Activated CD8-positive, alpha-beta T cell treated with anti-CD3 and anti-CD28 coated beads for 36 hours (primary cell): ENCODE data around the gene GXYLT2. TPM values are rescaled to one million over a fixed set of nuclear protein-coding genes. Genes with fewer than 3 reads are reported as not detected.
"Not testable (repeated sequence)": the region's sequence is repeated elsewhere in the genome, so short reads cannot be mapped to it uniquely, and the experiment has no call there.

Experiments
- ATAC-seq: fragments of 200-7000 bp; cut with Tn5 transposase; one replicate; pipeline ENCODE4 v1.10.0; 2021; ENCODE audit warnings: mild to moderate bottlenecking, moderate library complexity
- CTCF ChIA-PET: fragments of 350-600 bp; sonication (Branson Sonifier 250); formaldehyde crosslinking; loops from one replicate; lab custom pipeline; 2021; ENCODE audit warnings: antibody characterized with exemption; lab: Charles Lee
- POLR2A ChIA-PET: fragments of 350-600 bp; sonication (Branson Sonifier 250); formaldehyde crosslinking; loops from one replicate; lab custom pipeline; 2021; ENCODE audit warnings: antibody characterized with exemption; lab: Charles Lee
- DNase-seq: peaks from one replicate; pipeline ENCODE4 v3.0.0-alpha.2; 2020
- H3K27ac Mint-ChIP-seq: one replicate; pipeline ENCODE4 v1.8.0; 2021; ENCODE audit warnings: mild to moderate bottlenecking, mixed read lengths
- H3K27me3 Mint-ChIP-seq: one replicate; pipeline ENCODE4 v1.8.0; 2021; ENCODE audit warnings: mixed read lengths
- H3K36me3 Mint-ChIP-seq: one replicate; pipeline ENCODE4 v1.8.0; 2021; ENCODE audit warnings: low read depth, mixed read lengths
- H3K4me1 Mint-ChIP-seq: one replicate; pipeline ENCODE4 v1.8.0; 2021; ENCODE audit warnings: low read depth, mixed read lengths
- H3K4me3 Mint-ChIP-seq: one replicate; pipeline ENCODE4 v1.8.0; 2021; ENCODE audit warnings: mild to moderate bottlenecking, moderate library complexity, mixed read lengths
- H3K9me3 Mint-ChIP-seq: one replicate; pipeline ENCODE4 v1.8.0; 2021; ENCODE audit warnings: mixed read lengths
- intact Hi-C: fragments of 100-400 bp; cut with micrococcal nuclease; formaldehyde crosslinking; loops from one replicate; pipeline ENCODE4 v1.10.0; 2022
- total RNA-seq, 2 experiments: library from RNA; stranded (reverse); gene quantifications; one replicate each; pipeline ENCODE4 v1.2.3, GENCODE V29; 2021
- TF ChIP-seq, protein P1 (sequence below): fragments of 200-600 bp; IDR thresholded peaks from one replicate; pipeline ENCODE4 v1.8.0; 2022; ENCODE audit warnings: antibody characterized with exemption, mild to moderate bottlenecking

GXYLT2 gene
- total RNA-seq, 2 experiments from 2014 or later: 0.11 to 0.92 TPM

DNA sequence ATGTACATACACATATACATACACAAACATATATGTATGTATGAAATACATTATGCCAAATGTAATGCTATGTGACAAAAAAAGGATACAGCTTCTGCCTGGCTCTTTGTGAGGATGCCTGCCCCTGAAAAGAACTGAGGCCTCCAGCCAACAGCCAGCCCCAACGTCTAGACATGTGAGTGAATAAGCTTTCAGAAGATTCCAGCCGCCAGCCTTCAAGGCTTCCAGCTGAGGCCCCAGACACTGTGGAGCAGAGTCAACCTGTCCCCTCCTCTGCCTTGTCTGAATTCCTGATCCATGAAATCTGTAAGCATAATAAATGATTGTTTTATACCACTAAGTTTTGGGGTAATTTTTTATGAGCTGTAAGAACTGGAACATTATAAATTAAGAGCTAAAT, 24.7 kb downstream of the GXYLT2 start:
- ChIA-PET POLR2A (no interaction called here), CTCF (interaction anchor here (1.4 kb wide), 1 partner anchor 35 kb away, joined by 3 read pairs; no protein-coding TSS in a partner anchor)
- Mint-ChIP-seq H3K27ac (no peak overlapping the region), H3K4me3 (no peak overlapping the region), H3K36me3 (no peaks in the 10 kb centered on the region), H3K4me1 (no peaks in the 10 kb centered on the region), H3K9me3 (no peaks in the 10 kb centered on the region), H3K27me3 (peaks cover 4% of the 10 kb centered on the region)
- intact Hi-C loops: no loop called here
- ATAC-seq: no peak
- TF ChIP-seq, protein P1, sequence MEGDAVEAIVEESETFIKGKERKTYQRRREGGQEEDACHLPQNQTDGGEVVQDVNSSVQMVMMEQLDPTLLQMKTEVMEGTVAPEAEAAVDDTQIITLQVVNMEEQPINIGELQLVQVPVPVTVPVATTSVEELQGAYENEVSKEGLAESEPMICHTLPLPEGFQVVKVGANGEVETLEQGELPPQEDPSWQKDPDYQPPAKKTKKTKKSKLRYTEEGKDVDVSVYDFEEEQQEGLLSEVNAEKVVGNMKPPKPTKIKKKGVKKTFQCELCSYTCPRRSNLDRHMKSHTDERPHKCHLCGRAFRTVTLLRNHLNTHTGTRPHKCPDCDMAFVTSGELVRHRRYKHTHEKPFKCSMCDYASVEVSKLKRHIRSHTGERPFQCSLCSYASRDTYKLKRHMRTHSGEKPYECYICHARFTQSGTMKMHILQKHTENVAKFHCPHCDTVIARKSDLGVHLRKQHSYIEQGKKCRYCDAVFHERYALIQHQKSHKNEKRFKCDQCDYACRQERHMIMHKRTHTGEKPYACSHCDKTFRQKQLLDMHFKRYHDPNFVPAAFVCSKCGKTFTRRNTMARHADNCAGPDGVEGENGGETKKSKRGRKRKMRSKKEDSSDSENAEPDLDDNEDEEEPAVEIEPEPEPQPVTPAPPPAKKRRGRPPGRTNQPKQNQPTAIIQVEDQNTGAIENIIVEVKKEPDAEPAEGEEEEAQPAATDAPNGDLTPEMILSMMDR: no peak
- no peak for DNase-seq

DNA sequence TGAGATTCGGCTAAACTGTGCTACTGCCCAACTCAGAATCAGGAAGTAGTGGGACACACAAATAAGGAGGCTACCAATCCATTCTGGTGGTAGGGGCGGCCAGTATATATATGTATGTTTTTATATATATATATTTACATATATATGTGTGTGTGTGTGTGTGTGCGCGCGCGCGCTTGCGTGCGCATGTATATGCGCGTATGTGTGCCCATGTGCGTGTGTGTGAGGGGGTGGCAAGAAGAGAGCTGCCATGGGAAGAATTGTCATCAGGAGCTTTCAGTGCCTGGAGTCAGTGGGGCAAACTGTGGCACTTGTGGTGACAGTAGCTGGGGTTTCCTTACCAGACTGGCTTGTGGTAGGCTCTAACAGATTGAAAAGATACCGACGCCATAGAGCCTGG, 26.5 kb downstream of the GXYLT2 start:
- CTCF ChIA-PET: no interaction called here

DNA sequence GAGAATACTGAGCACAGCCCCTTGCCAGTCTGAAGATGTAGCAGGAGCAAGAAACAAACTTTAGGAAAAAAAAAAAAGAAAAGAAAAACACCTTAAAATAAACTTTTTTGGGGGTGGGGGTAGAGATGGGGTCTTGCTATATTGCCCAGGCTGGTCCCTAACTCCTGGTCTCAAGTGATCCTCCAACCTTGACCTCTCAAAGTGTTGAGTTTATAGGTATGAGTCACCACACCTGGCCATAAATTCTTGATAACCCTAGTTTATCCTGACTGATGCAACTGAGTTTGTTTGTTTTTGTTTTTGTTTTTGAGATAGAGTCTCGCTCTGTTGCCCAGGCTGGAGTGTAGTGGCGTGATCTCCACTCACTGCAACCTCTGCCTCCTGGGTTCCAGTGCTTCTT, 28.4 kb downstream of the GXYLT2 start:
- H3K36me3 Mint-ChIP-seq: no peaks in the 10 kb centered on the region
- ATAC-seq (no peak), DNase-seq (no peak)
- H3K9me3 Mint-ChIP-seq: no peaks in the 10 kb centered on the region
- ChIA-PET CTCF (no interaction called here), POLR2A (no interaction called here)
- H3K27me3 Mint-ChIP-seq: peaks cover 4% of the 10 kb centered on the region
- intact Hi-C loops: no loop called here
- H3K27ac Mint-ChIP-seq: no peak overlapping the region
- TF ChIP-seq, protein P1: no peak
- H3K4me3 Mint-ChIP-seq: no peak overlapping the region
- no peaks in the 10 kb centered on the region for H3K4me1 Mint-ChIP-seq

More for the DNA sequence above, 26.5 kb downstream of the GXYLT2 start:
- no peak overlapping the region for H3K27ac Mint-ChIP-seq
- intact Hi-C loops: no loop called here
- TF ChIP-seq, protein P1: no peak
- H3K4me1 Mint-ChIP-seq: no peaks in the 10 kb centered on the region
- H3K36me3 Mint-ChIP-seq: no peaks in the 10 kb centered on the region
- ATAC-seq: no peak
- no peaks in the 10 kb centered on the region for H3K9me3 Mint-ChIP-seq
- no peak overlapping the region for H3K4me3 Mint-ChIP-seq
- DNase-seq: no peak
- POLR2A ChIA-PET: no interaction called here
- H3K27me3 Mint-ChIP-seq: peaks cover 4% of the 10 kb centered on the region

DNA sequence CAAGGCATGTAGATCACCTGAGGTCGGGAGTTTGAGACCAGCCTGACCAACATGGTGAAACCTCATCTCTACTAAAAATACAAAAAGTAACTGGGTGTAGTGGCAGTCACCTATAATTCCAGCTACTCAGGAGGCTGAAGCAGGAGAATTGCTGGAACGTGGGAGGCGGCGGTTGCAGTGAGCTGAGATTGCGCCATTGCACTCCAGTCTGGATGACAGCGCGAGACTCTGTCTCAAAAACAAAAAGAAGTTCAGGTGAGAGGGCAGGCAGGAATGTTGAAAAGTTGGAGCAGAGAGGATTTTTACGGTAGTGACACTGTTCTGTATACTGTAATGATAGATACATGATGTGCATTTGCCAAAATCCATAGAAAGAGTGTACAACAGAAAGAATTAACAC, 31.7 kb downstream of the GXYLT2 start:
- ChIA-PET POLR2A (interaction anchor here (0.6 kb wide), 1 partner anchor 418 kb away, joined by 3 read pairs; no protein-coding TSS in a partner anchor), CTCF (no interaction called here)
- intact Hi-C loops: no loop called here
- TF ChIP-seq, protein P1: no peak
- ATAC-seq (no peak), DNase-seq (no peak)
- peaks cover 4% of the 10 kb centered on the region for H3K27me3 Mint-ChIP-seq
- H3K4me1 Mint-ChIP-seq: no peaks in the 10 kb centered on the region
- no peak overlapping the region for H3K4me3 Mint-ChIP-seq
- no peaks in the 10 kb centered on the region for H3K36me3 Mint-ChIP-seq
- no peak overlapping the region for H3K27ac Mint-ChIP-seq
- no peaks in the 10 kb centered on the region for H3K9me3 Mint-ChIP-seq

DNA sequence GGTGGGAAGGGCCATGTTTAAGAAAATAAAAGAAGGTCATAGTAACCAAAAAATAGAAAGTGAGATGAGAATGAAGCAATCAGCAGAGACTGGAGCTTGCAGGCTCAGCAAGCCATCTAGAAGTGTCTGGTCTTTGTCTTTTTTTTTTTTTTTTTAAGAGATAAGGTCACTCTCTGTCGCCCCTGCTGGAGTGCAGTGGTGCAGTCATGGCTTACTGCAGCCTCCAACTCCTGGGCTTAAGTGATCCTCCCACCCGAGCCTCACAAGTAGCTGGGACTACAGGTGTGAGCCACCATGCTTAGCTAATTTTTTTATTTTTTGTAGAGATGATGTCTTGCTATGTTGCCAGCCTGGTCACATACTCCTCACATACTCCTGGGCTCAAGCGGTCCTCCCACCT, 36.2 kb downstream of the GXYLT2 start:
- H3K4me3 Mint-ChIP-seq: no peak overlapping the region
- H3K9me3 Mint-ChIP-seq: peaks cover 2% of the 10 kb centered on the region
- TF ChIP-seq, protein P1: no peak
- no peaks in the 10 kb centered on the region for H3K27me3 Mint-ChIP-seq
- ChIA-PET POLR2A (no interaction called here), CTCF (no interaction called here)
- H3K36me3 Mint-ChIP-seq: no peaks in the 10 kb centered on the region
- no peak overlapping the region for H3K27ac Mint-ChIP-seq
- intact Hi-C loops: no loop called here
- ATAC-seq (peak; percentile 45), DNase-seq (peak; percentile 24)
- no peaks in the 10 kb centered on the region for H3K4me1 Mint-ChIP-seq

DNA sequence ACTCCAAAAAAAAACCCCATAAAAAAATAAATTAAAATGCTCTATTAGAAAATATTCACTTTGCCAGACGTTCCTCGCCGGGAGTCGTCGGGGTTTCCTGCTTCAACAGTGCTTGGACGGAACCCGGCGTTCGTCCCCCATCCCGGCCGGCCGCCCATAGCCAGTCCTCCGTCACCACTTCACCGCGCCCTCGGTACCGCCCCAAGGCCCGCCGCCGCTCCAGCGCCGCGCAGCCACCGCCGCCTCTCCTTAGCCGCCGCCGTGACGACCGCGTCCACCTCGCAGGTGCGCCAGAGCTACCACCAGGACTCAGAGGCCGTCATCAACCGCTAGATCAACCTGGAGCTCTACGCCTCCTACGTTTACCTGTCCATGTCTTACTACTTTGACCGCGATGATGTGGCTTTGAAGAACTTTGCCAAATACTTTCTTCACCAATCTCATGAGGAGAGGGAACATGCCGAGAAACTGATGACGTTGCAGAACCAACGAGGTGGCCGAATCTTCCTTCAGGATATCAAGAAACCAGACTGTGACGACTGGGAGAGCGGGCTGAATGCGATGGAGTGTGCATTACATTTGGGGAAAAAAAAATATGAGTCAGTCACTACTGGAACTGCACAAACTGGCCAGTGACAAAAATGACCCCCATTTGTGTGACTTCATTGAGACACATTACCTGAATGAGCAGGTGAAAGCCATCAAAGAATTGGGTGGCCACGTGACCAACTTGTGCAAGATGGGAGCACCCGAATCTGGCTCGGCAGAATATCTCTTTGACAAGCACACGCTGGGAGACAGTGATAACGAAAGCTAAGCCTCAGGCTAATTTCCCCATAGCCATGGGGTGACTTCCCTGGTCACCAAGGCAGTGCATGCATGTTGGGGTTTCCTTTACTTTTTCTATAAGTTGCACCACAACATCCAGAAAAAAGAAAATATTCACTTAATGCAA, 41.2 kb downstream of the GXYLT2 start:
- intact Hi-C loops, ATAC-seq, H3K27ac Mint-ChIP-seq, H3K4me3 Mint-ChIP-seq, H3K36me3 Mint-ChIP-seq, CTCF ChIA-PET, H3K27me3 Mint-ChIP-seq, POLR2A ChIA-PET, H3K4me1 Mint-ChIP-seq, DNase-seq, H3K9me3 Mint-ChIP-seq: not testable (repeated sequence)
